CD4-positive, alpha-beta T cell treated with Interleukin-17A for 1 hour (primary cell): ENCODE measurements around the gene GMPPB.
"Not testable (repeated sequence)": the region's sequence is repeated elsewhere in the genome, so short reads cannot be mapped to it uniquely, and the experiment has no call there.

ENCODE experiments used
- DNase-seq: peaks from one replicate; pipeline ENCODE4 v3.0.0-alpha.2; 2020

Gene GMPPB

GRCh38 chr3:49723628-49724551 is at the start of gene GMPPB:
Gene GMPPB, minus strand, starts transcription at chr3:49723951. Its CDS starts 225 bp downstream, at chr3:49723726.
- peak; percentile 92 for DNase-seq

DNA sequence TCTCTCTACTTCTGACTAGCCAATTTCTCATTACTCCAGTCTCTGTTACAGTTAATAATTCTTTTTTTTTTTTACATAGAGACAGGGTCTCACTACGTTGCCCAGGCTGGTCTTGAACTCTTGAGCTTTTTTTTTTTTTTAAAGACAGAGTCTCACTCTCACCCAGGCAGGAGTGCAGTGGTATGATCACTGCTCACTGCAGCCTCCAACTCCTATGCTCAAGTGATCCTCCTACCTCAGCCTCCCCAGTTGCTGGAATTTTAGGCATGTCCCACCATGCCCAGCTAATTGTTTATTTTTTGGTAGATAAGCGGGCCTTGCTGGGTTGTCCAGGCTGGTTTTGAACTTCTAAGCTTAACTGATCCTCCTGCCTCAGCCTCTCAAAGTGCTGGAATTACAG is 49.0 kb upstream of the GMPPB start:
- DNase-seq: no peak

GRCh38 chr3:49771340-49771938 is 47.7 kb upstream of the GMPPB start:
- no peak for DNase-seq

DNA sequence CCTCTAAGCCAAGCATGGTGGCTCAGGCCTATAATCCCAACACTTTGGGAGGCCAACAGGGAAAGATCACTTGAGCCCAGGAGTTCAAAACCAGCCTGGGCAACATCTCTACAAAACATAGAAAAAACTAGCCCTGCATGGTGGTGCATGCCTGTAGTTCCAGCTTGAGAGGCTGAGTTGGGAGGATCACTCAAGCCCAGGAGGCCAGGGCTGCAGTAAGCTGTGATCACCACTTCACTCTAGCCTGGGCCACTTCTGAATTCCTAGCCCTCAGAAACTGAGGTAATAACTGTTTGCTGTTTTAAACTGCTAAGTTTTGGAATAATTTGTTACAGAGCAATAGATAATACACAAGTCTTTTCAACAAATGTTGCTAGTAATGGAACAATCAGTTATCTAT is 46.2 kb upstream of the GMPPB start:
- no peak for DNase-seq

- DNase-seq: no peak
Measured at GRCh38 chr3:49769286-49769915, 45.6 kb upstream of the GMPPB start.

GRCh38 chr3:49763981-49764380 is 40.2 kb upstream of the GMPPB start:
- no peak for DNase-seq

GRCh38 chr3:49761661-49762060 is 37.9 kb upstream of the GMPPB start:
- DNase-seq: no peak

DNA sequence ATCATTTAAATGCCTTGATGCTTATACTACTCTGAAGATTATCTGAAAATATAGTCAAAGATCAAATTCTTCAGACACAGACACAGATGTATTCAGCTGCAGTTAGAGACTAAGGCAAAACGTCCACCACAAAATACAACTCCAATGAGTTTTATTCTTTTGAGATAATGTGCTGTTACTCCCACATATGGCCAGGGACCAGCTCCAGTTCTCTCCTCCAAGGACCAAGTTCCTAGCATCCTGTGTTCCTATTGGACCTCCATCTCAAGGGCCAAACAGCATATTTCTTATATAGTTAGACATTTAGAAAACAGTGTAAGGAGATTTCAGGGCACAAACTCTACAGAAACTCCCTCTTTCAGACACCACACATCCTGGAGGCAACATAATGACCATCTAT is 35.5 kb upstream of the GMPPB start:
- DNase-seq: no peak

- DNase-seq: no peak
Measured at GRCh38 chr3:49757197-49757596, 33.4 kb upstream of the GMPPB start.

DNA sequence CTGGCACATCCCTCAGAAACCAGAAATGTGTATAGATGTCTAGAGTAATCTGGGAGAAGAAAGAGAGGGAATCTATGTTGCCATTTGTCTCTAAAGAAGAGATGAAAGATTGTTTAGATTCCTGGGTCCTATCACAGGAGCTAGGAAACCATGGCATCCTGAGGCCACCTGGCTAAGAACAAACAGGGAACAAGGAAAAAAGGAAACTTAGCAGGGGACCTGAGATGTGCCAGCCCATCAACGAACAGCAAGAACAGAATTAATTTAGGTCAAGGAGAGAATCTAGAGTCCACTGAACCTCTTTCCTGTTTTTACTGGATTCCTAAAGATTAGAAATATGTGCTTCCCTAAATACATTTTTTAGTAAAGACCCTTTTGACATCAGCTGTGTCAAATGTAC is 32.3 kb upstream of the GMPPB start:
- no peak for DNase-seq

GRCh38 chr3:49754536-49754935 is 30.8 kb upstream of the GMPPB start:
- no peak for DNase-seq

GRCh38 chr3:49751501-49751900 is 27.8 kb upstream of the GMPPB start:
- no peak for DNase-seq

DNA sequence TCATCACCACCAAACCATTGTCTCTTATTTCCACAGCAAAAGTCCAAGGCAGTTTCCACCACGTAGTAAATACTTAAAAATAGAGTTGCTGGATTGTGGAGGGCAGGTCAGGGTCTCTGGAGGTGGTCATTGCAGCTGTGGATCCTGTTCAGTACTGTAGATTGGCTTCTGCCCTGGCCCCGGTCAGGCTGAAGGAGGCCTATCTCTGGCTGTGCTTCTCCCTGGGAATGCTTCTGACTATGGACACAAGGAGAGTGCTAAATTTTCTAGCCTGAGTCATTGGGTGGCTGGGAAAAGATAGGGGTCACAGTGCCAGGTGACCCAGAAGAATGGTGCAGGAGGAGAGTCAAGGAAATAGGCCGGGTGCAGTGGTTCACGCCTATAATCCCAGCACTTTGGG is 26.3 kb upstream of the GMPPB start:
- no peak for DNase-seq

GRCh38 chr3:49748874-49749273 is 25.1 kb upstream of the GMPPB start:
- not testable (repeated sequence) for DNase-seq

- DNase-seq: no peak
Measured at GRCh38 chr3:49747792-49748480, 24.2 kb upstream of the GMPPB start.

- no peak for DNase-seq
Measured at GRCh38 chr3:49745986-49746385, 22.2 kb upstream of the GMPPB start.

DNA sequence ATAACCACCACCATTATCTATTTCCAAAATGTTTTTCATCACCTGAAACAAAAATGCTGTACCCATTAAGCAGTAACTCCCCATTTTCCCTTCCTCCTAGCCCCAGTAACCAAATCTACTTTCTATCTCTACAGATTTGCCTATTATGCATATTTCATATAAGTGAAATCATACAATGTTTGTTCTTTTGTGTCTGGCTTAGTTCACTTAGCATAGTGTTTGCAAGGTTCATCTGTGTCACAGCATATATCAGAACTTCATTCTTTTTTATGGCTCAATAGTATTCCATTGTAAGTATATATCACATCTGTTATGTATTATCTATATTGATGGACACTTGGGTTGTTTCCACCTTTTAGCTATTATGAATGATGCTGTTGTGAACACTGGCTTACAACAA is 16.7 kb upstream of the GMPPB start:
- DNase-seq: no peak

GRCh38 chr3:49738067-49738713 is 14.4 kb upstream of the GMPPB start:
- DNase-seq: no peak

- no peak for DNase-seq
Measured at GRCh38 chr3:49734752-49735151, 11.0 kb upstream of the GMPPB start.

- DNase-seq: no peak
Measured at GRCh38 chr3:49733551-49733950, 9.8 kb upstream of the GMPPB start.

DNA sequence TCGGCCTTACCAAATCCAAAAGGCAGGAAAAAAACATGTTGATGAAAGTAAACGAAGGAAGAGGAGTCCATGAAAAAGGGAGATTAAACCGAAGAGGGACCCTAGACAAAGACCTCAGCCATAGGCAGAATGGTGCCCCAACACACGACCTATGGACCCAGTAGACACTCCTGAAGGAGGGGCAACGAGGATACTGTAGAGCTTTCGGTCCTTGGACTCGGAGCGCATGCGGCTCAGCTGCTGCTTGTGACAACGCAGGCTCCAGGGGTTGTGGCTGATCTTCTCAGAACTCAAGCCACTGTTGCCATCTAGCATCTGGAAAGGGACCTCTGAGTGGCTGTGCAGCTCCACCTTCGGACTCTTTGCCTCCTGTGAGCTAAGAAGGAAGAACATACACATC is 8.8 kb upstream of the GMPPB start:
- DNase-seq: no peak

DNA sequence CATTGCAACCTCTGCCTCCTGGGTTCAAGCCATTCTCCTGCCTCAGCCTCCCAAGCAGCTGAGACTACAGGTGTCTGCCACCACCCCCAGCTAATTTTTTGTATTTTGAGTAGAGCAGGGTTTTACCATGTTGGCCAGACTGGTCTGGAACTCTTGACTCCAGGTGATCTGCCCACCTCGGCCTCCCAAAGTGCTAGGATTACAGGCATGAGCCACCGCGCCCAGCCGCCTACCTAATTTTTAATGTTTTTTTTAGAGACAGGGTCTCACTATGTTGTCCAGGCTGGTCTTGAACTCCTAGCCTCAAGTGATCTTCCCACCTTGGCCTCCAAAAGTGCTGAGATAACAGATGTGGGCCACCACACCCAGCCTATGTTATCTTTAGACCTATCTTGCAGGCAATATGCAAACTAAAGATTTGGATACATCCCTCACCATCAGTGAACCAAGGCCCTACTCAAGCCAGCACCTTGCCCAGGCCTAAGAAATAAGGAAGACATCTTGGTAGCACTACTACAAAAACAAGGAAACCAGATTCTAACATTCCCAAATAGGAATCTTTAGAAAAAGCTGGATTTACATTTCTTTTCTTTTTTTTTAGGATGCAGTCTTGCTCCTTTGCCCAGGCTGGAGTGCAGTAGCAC is 6.3 kb upstream of the GMPPB start:
- no peak for DNase-seq
